Hepatocyte (in vitro differentiated cells): ENCODE measurements around the gene RIT2. TPM values are rescaled to one million over a fixed set of nuclear protein-coding genes. Genes with fewer than 3 reads are reported as not detected.

ENCODE experiments used
- DNase-seq: peaks from one replicate; pipeline ENCODE4 v3.0.0-alpha.2; 2016; ENCODE audit warnings: low spot score
- H2AFZ ChIP-seq: fragments of 200-600 bp; sonication (generic); 2 replicates; pipeline ENCODE4 v1.6.0; 2016; ENCODE audit warnings: antibody characterized with exemption, mild to moderate bottlenecking
- H3K27ac ChIP-seq: fragments of 200-600 bp; sonication (generic); 2 replicates; pipeline ENCODE4 v1.5.1; 2016; ENCODE audit warnings: mild to moderate bottlenecking
- H3K27me3 ChIP-seq: fragments of 200-600 bp; sonication (generic); 2 replicates; pipeline ENCODE4 v1.6.1; 2016
- H3K36me3 ChIP-seq: fragments of 200-600 bp; sonication (generic); replicated peaks from 2 replicates; pipeline ENCODE4 v1.5.1; 2016; ENCODE audit warnings: low read depth; ENCODE audit not compliant: insufficient read depth
- H3K4me1 ChIP-seq: fragments of 200-600 bp; sonication (generic); 2 replicates; pipeline ENCODE4 v1.5.1; 2016; ENCODE audit warnings: mild to moderate bottlenecking, moderate library complexity; ENCODE audit not compliant: insufficient read depth
- H3K4me2 ChIP-seq: fragments of 200-600 bp; sonication (generic); 2 replicates; pipeline ENCODE4 v1.6.0; 2016
- H3K4me3 ChIP-seq: fragments of 200-600 bp; sonication (generic); 2 replicates; pipeline ENCODE4 v1.5.1; 2016; ENCODE audit warnings: mild to moderate bottlenecking
- H3K79me2 ChIP-seq: fragments of 200-600 bp; sonication (generic); 2 replicates; pipeline ENCODE4 v1.6.0; 2017; ENCODE audit warnings: mild to moderate bottlenecking
- H3K9me2 ChIP-seq: fragments of 200-600 bp; sonication (generic); replicated peaks from 2 replicates; pipeline ENCODE4 v1.6.0; 2017; ENCODE audit warnings: mild to moderate bottlenecking; ENCODE audit not compliant: insufficient read depth
- H3K9me3 ChIP-seq: fragments of 200-600 bp; sonication (generic); 2 replicates; pipeline ENCODE4 v1.5.1; 2016; ENCODE audit warnings: low read depth, mild to moderate bottlenecking
- H4K20me1 ChIP-seq: fragments of 200-600 bp; sonication (generic); 2 replicates; pipeline ENCODE4 v1.6.0; 2016; ENCODE audit warnings: mild to moderate bottlenecking; ENCODE audit not compliant: insufficient read depth, poor library complexity, severe bottlenecking
- CTCF ChIP-seq: fragments of 200-600 bp; sonication (generic); IDR thresholded peaks from 2 replicates; pipeline ENCODE4 v1.5.1; 2016; ENCODE audit warnings: antibody characterized with exemption, mild to moderate bottlenecking; ENCODE audit not compliant: poor library complexity
- EZH2 ChIP-seq: fragments of 200-600 bp; sonication (generic); IDR thresholded peaks from 2 replicates; pipeline ENCODE4 v1.6.1; 2016; ENCODE audit warnings: antibody characterized with exemption, mild to moderate bottlenecking, borderline replicate concordance
- EZH2phosphoT487 ChIP-seq: fragments of 200-600 bp; sonication (generic); IDR thresholded peaks from one replicate; pipeline ENCODE4 v1.6.1; 2018; ENCODE audit warnings: antibody characterized with exemption, mild to moderate bottlenecking, low read depth, moderate library complexity; ENCODE audit not compliant: unreplicated experiment, severe bottlenecking
- WGBS: methylation state at CpG from one replicate; pipeline ENCODE4 v1.1.6; 2016; ENCODE audit warnings: low lambda C conversion rate; ENCODE audit errors: missing lambda C conversion rate; 5-methylcytosine and 5-hydroxymethylcytosine counted together
- polyA plus RNA-seq: library from polyadenylated mRNA; unstranded; fragments of >200 nt; fragmentation: Nextera tagmentation; extraction: Ambion mirVana; gene quantifications from 2 replicates; pipeline ENCODE4 v1.2.1, GENCODE V29; 2016
- total RNA-seq: library from RNA; depleted of rRNA; stranded (reverse); fragments of >200 nt; gene quantifications from 2 replicates; pipeline ENCODE4 v1.2.3, GENCODE V29; 2014

Gene RIT2
- total and polyA plus RNA-seq, 2 experiments from 2014 or later = not detected

GRCh38 chr18:42706618-42707017 is 408.9 kb downstream of the RIT2 start:
- no peaks in the 10 kb centered on the region for H3K9me3 ChIP-seq
- no peaks in the 10 kb centered on the region for H3K79me2 ChIP-seq
- H3K27ac ChIP-seq = peak overlapping the region; percentile 56
- H3K4me1 ChIP-seq = no peaks in the 10 kb centered on the region
- H2AFZ ChIP-seq = peak overlapping the region; percentile 46
- H3K27me3 ChIP-seq = no peaks in the 10 kb centered on the region
- no peaks in the 10 kb centered on the region for H4K20me1 ChIP-seq
- TF ChIP-seq CTCF (no peak), EZH2 (no peak), EZH2phosphoT487 (no peak)
- peak; percentile 43 for DNase-seq
- peak overlapping the region; percentile 55 for H3K4me2 ChIP-seq
- H3K9me2 ChIP-seq = no peaks in the 10 kb centered on the region
- WGBS = 61% methylated on average over 8 of the region's 8 CpGs
- H3K36me3 ChIP-seq = no peaks in the 10 kb centered on the region
- no peak overlapping the region for H3K4me3 ChIP-seq

GRCh38 chr18:42706029-42706608 is 409.4 kb downstream of the RIT2 start:
- Histone ChIP-seq H3K36me3 (no peaks in the 10 kb centered on the region), H3K27me3 (no peaks in the 10 kb centered on the region), H2AFZ (no peak overlapping the region), H3K27ac (peak overlapping the region; percentile 56), H3K4me3 (no peak overlapping the region), H4K20me1 (no peaks in the 10 kb centered on the region), H3K4me1 (no peaks in the 10 kb centered on the region), H3K9me3 (no peaks in the 10 kb centered on the region), H3K9me2 (no peaks in the 10 kb centered on the region), H3K4me2 (peak overlapping the region; percentile 55), H3K79me2 (no peaks in the 10 kb centered on the region)
- WGBS = 87% methylated on average over 4 of the region's 4 CpGs
- TF ChIP-seq CTCF (no peak), EZH2phosphoT487 (no peak), EZH2 (no peak)
- DNase-seq = no peak

Other genes with a start within 250 kb of the RIT2 start
- 1.7 TPM in 2 replicates for gene SYT4, start 161.8 kb upstream of the RIT2 start, total RNA-seq
- 0.39 and 1.3 TPM in 2 replicates for gene SYT4, start 161.8 kb upstream of the RIT2 start, polyA plus RNA-seq